Fibroblast of peridontal ligament (primary cell): Measurements from ENCODE around the gene THRB.
A peak's percentile ranks its signal among the peaks of the same experiment; 100 is the strongest.

ENCODE experiments used
- DNase-seq: peaks from one replicate; pipeline ENCODE4 v3.0.0-alpha.2; 2010; ENCODE audit errors: extremely low read depth

THRB gene

GRCh38 chr3:24306518-24306917 lies 188.1 kb downstream of the THRB start:
- no peak for DNase-seq

- DNase-seq, result peak; percentile 17
Measured at GRCh38 chr3:24305795-24306467, 188.7 kb downstream of the THRB start.

GRCh38 chr3:24303057-24303754 lies 191.4 kb downstream of the THRB start:
- DNase-seq, result no peak

- no peak for DNase-seq
Measured at GRCh38 chr3:24302396-24302795, 192.3 kb downstream of the THRB start.

- no peak for DNase-seq
Measured at GRCh38 chr3:24300949-24301348, 193.7 kb downstream of the THRB start.

GRCh38 chr3:24299806-24300626 lies 194.6 kb downstream of the THRB start:
- DNase-seq, result peak; percentile 35

- no peak for DNase-seq
Measured at GRCh38 chr3:24299246-24299805, 195.3 kb downstream of the THRB start.

GRCh38 chr3:24296441-24297205 lies 198.0 kb downstream of the THRB start:
- DNase-seq, result no peak

- no peak for DNase-seq
Measured at GRCh38 chr3:24294150-24294549, 200.5 kb downstream of the THRB start.

GRCh38 chr3:24291646-24292045 lies 203.0 kb downstream of the THRB start:
- no peak for DNase-seq

- no peak for DNase-seq
Measured at GRCh38 chr3:24290596-24290995, 204.1 kb downstream of the THRB start.

GRCh38 chr3:24288496-24289236 lies 206.0 kb downstream of the THRB start:
- peak; percentile 40 for DNase-seq

GRCh38 chr3:24287755-24288450 lies 206.7 kb downstream of the THRB start:
- DNase-seq, result no peak

GRCh38 chr3:24286405-24286804 lies 208.2 kb downstream of the THRB start:
- DNase-seq, result no peak

GRCh38 chr3:24278543-24278942 lies 216.1 kb downstream of the THRB start:
- DNase-seq, result peak; percentile 18

- DNase-seq, result no peak
Measured at GRCh38 chr3:24273491-24273890, 221.2 kb downstream of the THRB start.

GRCh38 chr3:24272875-24273274 lies 221.8 kb downstream of the THRB start:
- no peak for DNase-seq

GRCh38 chr3:24272408-24272807 lies 222.2 kb downstream of the THRB start:
- DNase-seq, result no peak

GRCh38 chr3:24271228-24271627 lies 223.4 kb downstream of the THRB start:
- DNase-seq, result no peak

GRCh38 chr3:24270744-24271143 lies 223.9 kb downstream of the THRB start:
- DNase-seq, result no peak
